PFSK-1 (cell line): ENCODE results near the gene CABLES1.

Source experiments
- FOXP2 ChIP-seq: optimal IDR thresholded peaks from 2 replicates; pipeline ENCODE3; 2011; ENCODE audit warnings: borderline replicate concordance, control low read depth, inconsistent platforms; ENCODE audit not compliant: insufficient read depth; ENCODE audit errors: extremely low read length, extremely low read depth
- POLR2AphosphoS5 ChIP-seq: IDR thresholded peaks from 2 replicates; pipeline ENCODE4 v1.6.1; 2012; ENCODE audit warnings: low read depth, mild to moderate bottlenecking, control low read depth, low read length, moderate library complexity
- REST ChIP-seq, 2 experiments: IDR thresholded peaks; 2 replicates each; pipeline versions ENCODE4 v1.6.1 to v1.8.0; 2011 to 2012; ENCODE audit warnings: low read depth in 2 of 2, low read length in 2 of 2, control low read depth in 1 of 2, inconsistent platforms in 1 of 2, mild to moderate bottlenecking in 1 of 2, moderate library complexity in 1 of 2; ENCODE audit not compliant: insufficient read depth in 1 of 2
- SIN3A ChIP-seq: IDR thresholded peaks from 2 replicates; pipeline ENCODE4 v1.6.1; 2012; ENCODE audit warnings: mild to moderate bottlenecking, low read length, moderate library complexity, borderline replicate concordance; ENCODE audit not compliant: insufficient read depth
- TAF1 ChIP-seq: IDR thresholded peaks from 2 replicates; pipeline ENCODE4 v1.6.1; 2012; ENCODE audit warnings: low read length, control low read depth, borderline replicate concordance; ENCODE audit not compliant: insufficient read depth

CABLES1 gene

DNA sequence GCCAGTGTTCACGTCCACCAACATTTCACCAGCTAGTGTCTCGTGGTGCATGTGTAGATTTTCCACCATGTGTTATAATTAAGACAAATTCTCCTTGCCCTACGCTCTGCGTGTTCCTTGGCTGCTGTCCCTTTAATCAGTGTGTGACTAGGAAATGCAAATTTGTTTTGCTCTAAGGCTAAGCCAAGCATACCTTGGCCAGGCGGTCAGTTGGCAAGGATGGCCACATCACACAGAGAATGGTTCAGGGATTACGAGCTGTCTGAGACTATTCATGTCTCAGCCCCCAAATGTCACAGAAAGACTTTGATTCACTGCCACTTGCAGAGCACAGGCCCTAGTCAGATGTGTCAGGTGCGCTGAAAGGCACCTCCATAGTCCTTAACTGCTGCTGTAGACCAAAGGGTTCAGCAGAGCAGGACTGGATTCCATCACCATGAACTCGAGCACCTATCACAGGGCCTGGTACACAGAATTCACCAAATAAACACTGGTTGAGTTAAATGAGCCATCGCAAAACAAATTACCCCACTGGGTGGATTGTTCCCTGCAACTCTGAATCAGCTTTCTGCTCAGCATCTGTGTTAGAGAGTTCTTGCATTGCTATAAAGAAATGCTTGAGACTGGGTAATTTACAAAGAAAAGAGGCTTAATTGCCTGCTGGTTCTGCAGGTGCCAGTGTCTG, 128.4 kb downstream of the CABLES1 start:
- TF ChIP-seq TAF1 (no peak), SIN3A (no peak), FOXP2 (no peak), POLR2AphosphoS5 (no peak), REST (IDR thresholded peaks at IDR 0.05; ENCODE audit: insufficient read depth in 1 of 2, low read depth in 2 of 2, low read length in 2 of 2) (no peak)

- TF ChIP-seq POLR2AphosphoS5 = no peak
- TF ChIP-seq TAF1 = no peak
Observed at GRCh38 chr18:23265682-23266399, 130.6 kb downstream of the CABLES1 start.

- no peak for TF ChIP-seq SIN3A
- TF ChIP-seq POLR2AphosphoS5 = no peak
- TF ChIP-seq TAF1 = no peak
- no peak for TF ChIP-seq REST (IDR thresholded peaks at IDR 0.05; ENCODE audit: insufficient read depth in 1 of 2, low read depth in 2 of 2, low read length in 2 of 2)
- TF ChIP-seq FOXP2 = no peak
Observed at GRCh38 chr18:23266717-23267446, 131.6 kb downstream of the CABLES1 start.

GRCh38 chr18:23267447-23267776, 132.1 kb downstream of the CABLES1 start:
- TF ChIP-seq TAF1 (no peak), REST (IDR thresholded peaks at IDR 0.05; ENCODE audit: insufficient read depth in 1 of 2, low read depth in 2 of 2, low read length in 2 of 2) (no peak), SIN3A (no peak), POLR2AphosphoS5 (no peak)

- TF ChIP-seq POLR2AphosphoS5 = no peak
- no peak for TF ChIP-seq REST (IDR thresholded peaks at IDR 0.05; ENCODE audit: insufficient read depth in 1 of 2, low read depth in 2 of 2, low read length in 2 of 2)
- no peak for TF ChIP-seq FOXP2
- TF ChIP-seq TAF1 = no peak
- no peak for TF ChIP-seq SIN3A
Observed at GRCh38 chr18:23268641-23269040, 133.4 kb downstream of the CABLES1 start.
